Measurements from ENCODE around the gene GIN1.

GIN1 gene

DNA sequence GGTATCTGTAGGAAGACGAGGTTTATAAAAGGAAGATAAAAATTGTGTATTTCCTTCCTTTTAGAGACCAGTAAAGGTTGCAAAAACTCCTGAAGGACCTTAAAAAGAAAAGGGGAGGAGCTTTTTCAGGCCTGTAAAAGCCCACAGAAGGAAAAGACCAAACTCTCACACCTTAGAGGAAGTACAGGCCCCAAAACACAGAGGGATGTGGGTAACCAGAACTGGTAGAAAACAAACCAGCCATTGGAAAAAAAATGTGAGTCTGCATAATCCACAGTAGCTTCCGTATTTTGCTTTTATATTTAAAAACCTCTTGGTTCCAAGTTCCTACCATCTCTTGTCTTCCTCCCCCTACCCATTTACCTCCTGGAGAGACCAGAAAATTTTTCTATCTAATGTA, 8.5 kb downstream of the GIN1 start:
- TF ChIP-seq, protein P1, sequence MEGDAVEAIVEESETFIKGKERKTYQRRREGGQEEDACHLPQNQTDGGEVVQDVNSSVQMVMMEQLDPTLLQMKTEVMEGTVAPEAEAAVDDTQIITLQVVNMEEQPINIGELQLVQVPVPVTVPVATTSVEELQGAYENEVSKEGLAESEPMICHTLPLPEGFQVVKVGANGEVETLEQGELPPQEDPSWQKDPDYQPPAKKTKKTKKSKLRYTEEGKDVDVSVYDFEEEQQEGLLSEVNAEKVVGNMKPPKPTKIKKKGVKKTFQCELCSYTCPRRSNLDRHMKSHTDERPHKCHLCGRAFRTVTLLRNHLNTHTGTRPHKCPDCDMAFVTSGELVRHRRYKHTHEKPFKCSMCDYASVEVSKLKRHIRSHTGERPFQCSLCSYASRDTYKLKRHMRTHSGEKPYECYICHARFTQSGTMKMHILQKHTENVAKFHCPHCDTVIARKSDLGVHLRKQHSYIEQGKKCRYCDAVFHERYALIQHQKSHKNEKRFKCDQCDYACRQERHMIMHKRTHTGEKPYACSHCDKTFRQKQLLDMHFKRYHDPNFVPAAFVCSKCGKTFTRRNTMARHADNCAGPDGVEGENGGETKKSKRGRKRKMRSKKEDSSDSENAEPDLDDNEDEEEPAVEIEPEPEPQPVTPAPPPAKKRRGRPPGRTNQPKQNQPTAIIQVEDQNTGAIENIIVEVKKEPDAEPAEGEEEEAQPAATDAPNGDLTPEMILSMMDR (IDR thresholded peaks at IDR 0.05; ENCODE audit: insufficient read depth, low read depth, low read length, missing control alignments) = no peak
- DNase-seq (ENCODE audit: low read depth) = no peak
- H3K4me3 ChIP-seq (ENCODE audit: low read length) = no peak overlapping the region

DNA sequence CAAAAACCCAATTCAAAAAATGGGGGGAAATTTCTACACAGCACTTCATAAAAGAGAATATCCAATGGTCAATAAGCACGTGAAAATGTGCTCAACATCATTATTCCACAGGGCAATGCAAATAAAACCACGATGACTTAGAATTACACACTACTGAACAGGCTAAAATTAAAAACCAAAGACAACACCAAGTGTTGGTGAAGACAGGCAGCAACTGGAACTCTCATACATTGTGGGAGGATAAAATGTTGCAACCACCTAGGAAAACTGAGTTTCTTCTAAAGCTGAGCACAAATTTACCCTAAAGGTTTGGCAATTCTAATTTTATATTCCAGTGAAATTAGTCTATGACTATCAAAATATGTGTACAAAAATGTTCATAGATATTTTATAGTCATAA, 9.5 kb downstream of the GIN1 start:
- no peak for DNase-seq (ENCODE audit: low read depth)
- TF ChIP-seq, protein P1 (IDR thresholded peaks at IDR 0.05; ENCODE audit: insufficient read depth, low read depth, low read length, missing control alignments) = no peak
- no peak overlapping the region for H3K4me3 ChIP-seq (ENCODE audit: low read length)

DNA sequence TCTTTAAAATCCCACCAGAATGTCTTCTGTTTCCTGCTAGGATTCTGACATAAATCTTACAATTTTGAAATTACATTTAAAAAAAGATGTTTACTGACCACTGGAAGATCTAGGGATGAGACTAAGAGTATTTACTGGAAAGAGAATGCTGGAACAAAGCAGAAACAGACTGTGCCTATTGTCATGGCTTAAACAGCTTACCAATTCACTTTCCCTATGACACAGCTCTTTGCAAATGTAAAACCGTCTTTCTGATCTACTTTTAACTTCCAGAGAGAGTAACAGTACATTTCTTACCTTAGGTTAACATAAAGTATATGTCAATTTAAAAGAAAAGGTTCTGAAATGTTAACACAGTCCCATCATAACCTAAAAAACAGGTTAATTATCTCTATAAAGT, 10.7 kb downstream of the GIN1 start:
- no peak for DNase-seq (ENCODE audit: low read depth)
- H3K4me3 ChIP-seq (ENCODE audit: low read length) = no peak overlapping the region
- TF ChIP-seq, protein P1 (IDR thresholded peaks at IDR 0.05; ENCODE audit: insufficient read depth, low read depth, low read length, missing control alignments) = no peak

DNA sequence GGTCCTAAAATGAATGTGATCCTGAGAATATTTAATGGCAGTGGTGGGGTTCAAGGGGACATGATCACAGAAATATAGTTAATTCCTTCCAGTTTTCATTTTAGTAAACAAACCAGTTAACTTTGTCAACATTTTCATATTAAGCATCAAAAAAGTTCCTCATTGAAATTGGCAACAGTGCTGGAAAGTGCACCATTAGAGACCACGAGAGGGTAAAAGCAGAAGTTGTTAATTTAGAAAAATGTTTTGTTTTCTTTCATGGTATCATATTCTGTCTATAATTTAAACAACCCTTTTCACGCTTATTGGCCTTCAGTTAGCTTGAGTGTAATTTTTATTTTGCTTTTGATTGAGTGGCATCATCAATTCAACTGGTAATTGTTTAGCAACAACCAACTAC, 11.9 kb downstream of the GIN1 start:
- H3K4me3 ChIP-seq (ENCODE audit: low read length) = no peak overlapping the region
- TF ChIP-seq, protein P1 (IDR thresholded peaks at IDR 0.05; ENCODE audit: insufficient read depth, low read depth, low read length, missing control alignments) = no peak
- no peak for DNase-seq (ENCODE audit: low read depth)

DNA sequence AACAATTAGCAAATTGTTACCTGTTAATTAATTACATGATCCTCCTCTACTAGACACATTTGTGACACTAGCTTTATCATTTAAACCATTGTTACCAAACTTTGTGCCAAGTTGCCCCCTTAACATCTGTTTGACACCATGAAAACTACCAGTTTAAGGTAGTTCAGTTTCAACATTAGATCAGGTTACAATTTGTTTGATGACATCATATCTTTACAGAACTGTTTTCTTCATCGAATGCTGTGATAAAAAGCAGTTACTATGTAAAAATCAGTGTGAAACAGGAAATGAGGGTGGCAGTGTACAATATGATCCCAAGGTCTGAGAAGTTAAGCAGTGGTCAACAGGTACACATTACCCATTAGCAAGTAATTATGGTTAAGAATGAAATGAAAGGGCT, 17.7 kb downstream of the GIN1 start:
- TF ChIP-seq, protein P1 (IDR thresholded peaks at IDR 0.05; ENCODE audit: insufficient read depth, low read depth, low read length, missing control alignments) = no peak
- DNase-seq (ENCODE audit: low read depth) = no peak
- no peak overlapping the region for H3K4me3 ChIP-seq (ENCODE audit: low read length)

DNA sequence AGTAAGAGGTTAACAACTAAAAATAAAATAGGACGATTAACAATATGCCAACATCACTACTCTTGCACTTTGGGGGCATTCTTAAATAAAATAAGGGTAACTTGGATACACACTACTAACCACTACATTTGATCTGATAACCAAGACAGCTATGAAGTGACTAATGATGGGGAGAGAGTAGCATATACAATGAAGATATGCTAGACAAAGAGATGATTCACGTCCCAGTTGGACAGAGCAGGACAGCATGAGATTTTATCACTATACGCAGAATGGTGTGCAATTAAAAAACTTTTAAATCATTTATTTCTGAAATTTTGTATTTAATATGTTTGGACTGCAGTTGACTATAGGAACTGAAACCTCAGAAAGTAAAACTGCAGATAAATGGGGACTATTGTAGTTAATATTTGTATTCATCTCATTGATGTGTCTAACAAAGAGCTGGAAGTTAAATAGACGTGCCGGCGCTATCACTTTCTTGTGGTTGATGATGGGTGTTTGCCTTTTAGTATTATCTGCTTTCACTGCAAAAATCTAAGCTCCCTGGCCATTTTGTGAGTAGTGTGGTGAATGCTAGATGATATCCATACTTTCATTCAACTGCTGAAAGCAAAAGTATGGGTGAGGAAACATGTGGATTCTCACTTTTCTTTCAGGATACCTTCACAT, 18.7 kb downstream of the GIN1 start:
- DNase-seq (ENCODE audit: low read depth) = no peak
- no peak overlapping the region for H3K4me3 ChIP-seq (ENCODE audit: low read length)
- TF ChIP-seq, protein P1 (IDR thresholded peaks at IDR 0.05; ENCODE audit: insufficient read depth, low read depth, low read length, missing control alignments) = no peak

DNA sequence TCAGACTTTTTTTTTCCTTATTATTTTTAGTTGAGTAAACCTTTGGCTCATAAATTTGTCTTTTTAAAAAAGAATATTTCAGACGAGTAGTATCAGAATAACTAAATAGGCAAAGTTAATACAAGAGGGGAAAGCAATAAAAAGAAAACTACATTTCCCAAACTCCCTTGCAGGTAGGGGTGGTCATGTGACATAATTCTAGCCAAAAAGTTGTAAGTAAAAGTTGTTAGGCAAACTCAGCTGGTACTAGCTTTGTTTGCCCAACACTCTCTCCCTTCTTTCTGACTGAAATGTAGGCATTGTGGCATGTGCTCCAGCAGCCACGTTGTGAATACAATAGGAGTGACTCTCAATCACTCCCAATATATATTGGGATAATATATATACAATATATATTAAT, 20.9 kb downstream of the GIN1 start:
- TF ChIP-seq, protein P1 (IDR thresholded peaks at IDR 0.05; ENCODE audit: insufficient read depth, low read depth, low read length, missing control alignments) = no peak
- H3K4me3 ChIP-seq (ENCODE audit: low read length) = no peak overlapping the region
- DNase-seq (ENCODE audit: low read depth) = peak; percentile 4

Measured in epithelial cell of esophagus (primary cell).